Skeletal muscle satellite cell (primary cell): ENCODE data around the gene RARRES1.

Source experiments
- H3K27me3 ChIP-seq: 2 replicates; pipeline ENCODE4 v1.7.0; 2013; ENCODE audit warnings: low read length; ENCODE audit not compliant: control insufficient read depth, insufficient read depth
- H3K36me3 ChIP-seq: 2 replicates; pipeline ENCODE4 v1.7.0; 2013; ENCODE audit warnings: mild to moderate bottlenecking, control low read depth, low read length; ENCODE audit not compliant: insufficient read depth
- H3K4me1 ChIP-seq: 2 replicates; pipeline ENCODE4 v1.7.0; 2013; ENCODE audit warnings: low read length; ENCODE audit not compliant: control insufficient read depth, insufficient read depth
- H3K4me2 ChIP-seq: 2 replicates; pipeline ENCODE4 v1.7.0; 2013; ENCODE audit warnings: mild to moderate bottlenecking, low read length
- H3K4me3 ChIP-seq: 2 replicates; pipeline ENCODE4 v1.7.0; 2013; ENCODE audit warnings: low read length
- H3K9ac ChIP-seq: 2 replicates; pipeline ENCODE4 v1.7.0; 2013; ENCODE audit warnings: mild to moderate bottlenecking, low read depth, low read length, moderate library complexity
- H3K9me3 ChIP-seq: replicated peaks from 2 replicates; pipeline ENCODE4 v1.7.0; 2013; ENCODE audit warnings: mild to moderate bottlenecking, control low read depth, low read length

The RARRES1 gene

DNA sequence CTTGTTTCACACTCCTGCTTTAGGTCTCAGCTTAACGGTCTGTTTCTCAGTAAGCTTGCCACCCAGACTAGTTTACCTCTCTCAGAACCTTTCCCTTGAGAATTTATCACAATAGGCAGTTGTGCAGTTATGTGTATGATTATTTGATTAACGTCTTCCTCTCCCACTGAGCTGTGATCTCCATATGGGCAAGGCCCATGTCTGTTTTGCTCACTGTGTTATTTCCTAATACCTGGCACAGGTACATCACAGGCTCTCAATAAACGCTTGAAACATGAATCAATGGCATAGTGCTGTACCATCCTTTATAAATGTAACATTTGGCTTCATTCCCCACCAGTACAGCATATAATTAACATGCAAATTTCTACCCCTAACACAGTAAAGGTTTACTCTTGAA is 29.1 kb upstream of the RARRES1 start:
- H3K36me3 ChIP-seq = no peaks in the 10 kb centered on the region
- no peaks in the 10 kb centered on the region for H3K9me3 ChIP-seq
- H3K4me1 ChIP-seq = no peaks in the 10 kb centered on the region
- H3K4me3 ChIP-seq = no peak overlapping the region
- H3K4me2 ChIP-seq = no peak overlapping the region
- H3K27me3 ChIP-seq = no peaks in the 10 kb centered on the region
- H3K9ac ChIP-seq = no peak overlapping the region

DNA sequence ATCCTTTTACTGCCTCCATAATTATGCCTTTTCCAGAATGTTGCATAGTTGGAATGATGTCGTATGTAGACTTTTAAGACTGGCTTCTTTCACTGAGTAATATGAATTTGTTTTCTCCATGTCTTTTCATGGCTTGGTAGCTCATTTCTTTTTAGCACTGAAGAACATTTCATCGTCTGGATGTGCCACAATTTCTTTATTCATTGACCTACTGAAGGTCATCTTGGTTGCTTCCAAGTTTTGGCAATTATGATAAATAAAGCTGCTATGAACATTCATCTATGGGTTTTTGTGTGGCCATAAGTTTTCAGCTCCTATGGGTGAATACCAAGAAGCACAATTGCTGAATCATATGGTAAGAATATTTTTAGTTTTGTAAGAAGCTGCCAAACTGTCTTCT is 23.2 kb upstream of the RARRES1 start:
- H3K9me3 ChIP-seq = no peaks in the 10 kb centered on the region
- no peak overlapping the region for H3K4me3 ChIP-seq
- H3K27me3 ChIP-seq = no peaks in the 10 kb centered on the region
- no peaks in the 10 kb centered on the region for H3K4me1 ChIP-seq
- H3K36me3 ChIP-seq = no peaks in the 10 kb centered on the region
- no peak overlapping the region for H3K4me2 ChIP-seq
- H3K9ac ChIP-seq = no peak overlapping the region

DNA sequence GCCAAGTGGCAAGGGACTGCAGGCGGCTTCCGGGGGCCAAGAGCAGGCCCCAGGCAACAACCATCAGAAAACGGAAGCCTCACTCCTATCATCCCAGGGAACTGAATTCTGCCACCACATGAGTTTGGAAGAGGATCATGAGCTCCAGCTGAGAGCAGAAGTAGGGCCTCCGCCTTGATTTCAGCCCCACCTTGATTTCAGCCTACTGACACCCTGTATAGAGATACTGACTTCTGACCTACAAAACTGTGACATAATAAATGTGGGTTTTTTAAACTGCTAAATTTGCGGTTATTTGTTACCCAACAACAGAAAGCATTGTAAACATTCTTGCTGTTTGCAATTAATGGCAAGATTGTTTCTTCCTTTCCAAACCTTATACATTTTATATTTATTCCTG is 21.6 kb upstream of the RARRES1 start:
- H3K4me3 ChIP-seq = no peak overlapping the region
- no peaks in the 10 kb centered on the region for H3K9me3 ChIP-seq

DNA sequence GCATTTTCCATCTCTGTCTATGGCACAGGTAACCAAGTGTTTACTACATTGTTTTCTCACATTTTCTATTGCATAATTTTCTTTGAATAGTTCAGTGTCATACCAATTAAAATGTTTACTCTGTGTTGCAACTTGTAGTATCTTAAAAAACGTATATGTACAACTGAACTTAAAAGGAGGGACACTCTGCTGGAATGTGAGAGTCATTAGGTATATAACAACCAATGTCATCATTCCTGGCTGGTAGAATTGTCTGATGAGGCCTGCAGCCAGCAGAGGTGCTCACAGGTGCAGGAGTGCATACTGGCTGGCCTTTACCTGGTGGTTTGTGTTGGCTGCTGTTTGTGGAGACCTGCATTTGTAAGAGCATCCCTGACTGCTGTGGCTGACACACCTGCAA is 19.1 kb upstream of the RARRES1 start:
- no peak overlapping the region for H3K4me2 ChIP-seq
- H3K9me3 ChIP-seq = no peaks in the 10 kb centered on the region
- no peaks in the 10 kb centered on the region for H3K36me3 ChIP-seq
- H3K27me3 ChIP-seq = no peaks in the 10 kb centered on the region
- peaks cover 13% of the 10 kb centered on the region for H3K4me1 ChIP-seq
- no peak overlapping the region for H3K4me3 ChIP-seq
- no peak overlapping the region for H3K9ac ChIP-seq

More for the DNA sequence above, 21.6 kb upstream of the RARRES1 start:
- Histone ChIP-seq H3K27me3 (no peaks in the 10 kb centered on the region), H3K36me3 (no peaks in the 10 kb centered on the region), H3K9ac (no peak overlapping the region), H3K4me1 (no peaks in the 10 kb centered on the region), H3K4me2 (no peak overlapping the region)

DNA sequence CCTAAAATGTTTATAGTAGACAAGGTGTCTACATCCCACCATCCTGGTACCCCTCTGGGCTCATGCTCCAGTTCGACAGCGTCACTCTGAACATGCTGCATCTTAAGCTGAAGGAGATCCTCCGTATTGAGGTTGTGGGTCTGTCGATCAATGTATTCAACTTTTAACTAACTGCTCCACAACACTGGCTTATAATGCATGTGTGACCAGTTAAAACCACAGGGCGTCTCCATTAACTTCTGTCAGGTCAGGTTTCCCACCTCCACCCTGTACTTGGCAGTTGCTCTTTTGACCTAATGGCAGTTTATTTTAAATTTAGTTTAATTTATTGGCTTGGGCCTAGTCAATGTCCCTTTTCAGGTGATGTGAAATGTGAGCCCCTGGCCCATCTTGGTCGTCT is 17.8 kb upstream of the RARRES1 start:
- H3K36me3 ChIP-seq = no peaks in the 10 kb centered on the region
- H3K4me1 ChIP-seq = peaks cover 14% of the 10 kb centered on the region
- no peak overlapping the region for H3K9ac ChIP-seq
- H3K4me3 ChIP-seq = no peak overlapping the region
- H3K4me2 ChIP-seq = no peak overlapping the region
- H3K27me3 ChIP-seq = no peaks in the 10 kb centered on the region
- no peaks in the 10 kb centered on the region for H3K9me3 ChIP-seq

DNA sequence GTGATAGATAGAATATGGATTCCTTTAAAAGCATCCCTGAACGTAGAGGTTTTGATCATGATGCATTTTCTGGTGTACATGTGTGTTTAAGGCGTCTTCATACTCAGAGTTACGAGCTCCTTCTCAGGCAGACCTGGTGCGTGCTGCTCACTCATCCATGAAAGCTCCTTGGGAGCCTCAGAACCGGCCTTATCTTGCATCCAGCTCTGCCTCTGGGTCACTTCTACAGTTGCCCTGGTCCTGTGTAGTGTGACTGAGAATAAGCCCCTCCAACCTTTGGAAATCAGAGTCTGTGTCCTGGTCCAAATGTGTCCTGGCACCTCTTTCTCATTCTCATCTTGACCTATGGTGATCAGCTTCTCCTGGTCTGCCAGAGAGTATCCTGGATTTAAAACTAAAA is 17.3 kb upstream of the RARRES1 start:
- Histone ChIP-seq H3K4me2 (no peak overlapping the region), H3K9me3 (no peaks in the 10 kb centered on the region), H3K27me3 (no peaks in the 10 kb centered on the region), H3K4me3 (no peak overlapping the region), H3K4me1 (peaks cover 14% of the 10 kb centered on the region), H3K36me3 (no peaks in the 10 kb centered on the region), H3K9ac (no peak overlapping the region)

DNA sequence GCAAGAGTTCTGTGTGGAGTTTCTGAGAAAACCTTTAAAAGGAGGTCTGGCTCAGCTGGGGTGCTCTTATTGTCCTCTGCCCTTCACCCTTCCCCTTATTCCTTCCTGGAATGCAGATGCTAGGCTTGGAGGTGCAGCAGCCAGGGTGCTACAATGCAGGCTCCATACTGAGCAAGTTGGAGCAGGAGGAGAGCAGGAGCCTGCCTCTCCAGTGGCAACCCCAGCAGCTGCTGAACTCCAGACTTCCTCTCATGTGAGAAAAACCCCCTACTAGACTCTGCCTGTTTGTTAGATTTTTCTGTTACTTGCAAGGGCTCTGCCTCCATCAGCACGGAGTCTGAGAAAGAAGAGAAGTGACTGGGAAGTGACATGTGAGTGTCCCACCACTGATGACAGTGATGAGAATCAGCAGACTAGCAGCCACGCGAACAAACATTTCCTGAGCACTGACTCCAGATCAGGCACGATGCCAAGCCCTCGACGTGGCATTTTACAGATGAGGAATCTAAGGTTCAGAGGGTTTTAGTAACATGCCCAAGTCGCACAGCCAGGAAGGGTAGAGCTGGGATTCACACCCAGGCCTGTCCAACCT is 16.1 kb upstream of the RARRES1 start:
- Histone ChIP-seq H3K4me1 (peaks cover 14% of the 10 kb centered on the region), H3K4me2 (no peak overlapping the region), H3K36me3 (no peaks in the 10 kb centered on the region), H3K9me3 (no peaks in the 10 kb centered on the region), H3K27me3 (no peaks in the 10 kb centered on the region), H3K4me3 (no peak overlapping the region), H3K9ac (no peak overlapping the region)

DNA sequence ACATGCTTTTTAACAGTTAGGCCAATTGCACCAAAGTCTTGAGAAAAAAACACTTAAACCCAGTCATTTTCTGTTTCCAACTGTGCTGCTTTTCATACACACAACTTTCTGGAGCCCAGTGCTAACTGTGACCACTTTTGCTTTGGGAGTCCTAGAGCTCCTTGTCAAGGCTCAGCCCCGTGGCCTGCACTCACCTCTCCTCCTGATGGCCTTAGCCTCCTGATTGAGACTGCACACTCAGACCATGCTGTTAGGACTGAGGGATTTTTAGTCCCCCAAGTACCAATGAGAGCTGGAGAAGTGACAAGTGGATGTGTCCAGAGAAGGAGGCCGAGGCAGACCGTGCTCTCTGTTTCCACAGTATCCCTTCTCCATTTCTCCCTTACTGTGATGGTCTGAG is 15.2 kb upstream of the RARRES1 start:
- Histone ChIP-seq H3K9ac (no peak overlapping the region), H3K36me3 (no peaks in the 10 kb centered on the region), H3K4me1 (peaks cover 14% of the 10 kb centered on the region), H3K27me3 (no peaks in the 10 kb centered on the region), H3K4me3 (no peak overlapping the region), H3K4me2 (no peak overlapping the region), H3K9me3 (no peaks in the 10 kb centered on the region)

DNA sequence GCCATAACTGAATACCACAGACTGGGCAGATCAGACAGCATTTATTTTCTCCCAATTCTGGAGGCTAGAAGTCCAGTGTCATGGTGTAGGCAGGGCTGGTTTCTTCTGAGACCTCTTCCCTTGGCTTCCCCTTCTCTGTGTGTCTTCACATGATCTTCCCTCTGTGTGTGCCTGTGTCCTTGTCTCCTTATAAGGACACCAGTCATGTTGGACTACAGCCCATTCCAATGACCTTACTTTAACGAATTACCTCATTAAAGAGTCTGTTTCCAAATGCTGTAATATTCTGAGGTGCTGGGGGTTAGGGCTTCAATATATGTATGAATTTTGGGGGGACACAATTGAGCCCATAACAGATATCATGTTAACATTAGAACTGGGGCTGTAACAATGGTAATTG is 13.3 kb upstream of the RARRES1 start:
- Histone ChIP-seq H3K36me3 (no peaks in the 10 kb centered on the region), H3K9me3 (no peaks in the 10 kb centered on the region), H3K27me3 (no peaks in the 10 kb centered on the region), H3K9ac (no peak overlapping the region), H3K4me3 (no peak overlapping the region), H3K4me1 (peaks cover 14% of the 10 kb centered on the region), H3K4me2 (no peak overlapping the region)

DNA sequence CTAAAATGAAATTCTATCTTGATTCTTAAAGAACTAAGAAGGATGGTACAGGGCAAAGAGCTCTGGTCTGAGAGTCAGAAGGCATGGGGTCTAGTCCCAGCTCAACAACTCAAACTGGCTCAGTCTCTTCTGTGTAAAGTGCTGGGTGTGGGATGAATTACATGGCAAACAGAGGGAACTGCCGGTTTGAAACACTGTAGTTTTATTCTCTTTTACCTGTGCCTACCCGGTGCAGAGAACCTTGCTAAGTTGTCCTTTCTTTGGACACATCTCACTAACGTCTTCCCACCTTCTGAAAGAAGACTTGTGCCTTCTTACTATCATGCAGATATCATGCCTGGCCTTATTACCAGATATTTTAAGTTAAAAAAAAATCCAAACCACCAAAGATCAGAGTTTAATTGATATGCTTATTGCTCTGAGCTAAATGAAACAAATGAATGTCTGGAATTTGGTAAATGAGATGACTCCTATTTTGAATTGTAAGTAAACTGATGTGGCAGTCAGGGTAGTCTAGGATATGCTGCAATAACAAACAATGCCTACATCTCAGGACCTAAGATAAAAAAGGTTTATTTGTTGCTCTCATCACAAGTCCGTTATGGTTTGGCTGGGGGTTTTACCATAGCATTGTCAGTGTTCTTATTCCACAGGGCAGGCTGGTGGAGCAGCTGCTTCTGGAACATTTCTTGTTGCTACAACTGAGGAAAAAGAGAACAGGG is 12.5 kb upstream of the RARRES1 start:
- no peaks in the 10 kb centered on the region for H3K27me3 ChIP-seq
- no peak overlapping the region for H3K9ac ChIP-seq
- no peaks in the 10 kb centered on the region for H3K9me3 ChIP-seq
- no peak overlapping the region for H3K4me2 ChIP-seq
- H3K4me3 ChIP-seq = no peak overlapping the region
- no peaks in the 10 kb centered on the region for H3K36me3 ChIP-seq
- peaks cover 14% of the 10 kb centered on the region for H3K4me1 ChIP-seq

DNA sequence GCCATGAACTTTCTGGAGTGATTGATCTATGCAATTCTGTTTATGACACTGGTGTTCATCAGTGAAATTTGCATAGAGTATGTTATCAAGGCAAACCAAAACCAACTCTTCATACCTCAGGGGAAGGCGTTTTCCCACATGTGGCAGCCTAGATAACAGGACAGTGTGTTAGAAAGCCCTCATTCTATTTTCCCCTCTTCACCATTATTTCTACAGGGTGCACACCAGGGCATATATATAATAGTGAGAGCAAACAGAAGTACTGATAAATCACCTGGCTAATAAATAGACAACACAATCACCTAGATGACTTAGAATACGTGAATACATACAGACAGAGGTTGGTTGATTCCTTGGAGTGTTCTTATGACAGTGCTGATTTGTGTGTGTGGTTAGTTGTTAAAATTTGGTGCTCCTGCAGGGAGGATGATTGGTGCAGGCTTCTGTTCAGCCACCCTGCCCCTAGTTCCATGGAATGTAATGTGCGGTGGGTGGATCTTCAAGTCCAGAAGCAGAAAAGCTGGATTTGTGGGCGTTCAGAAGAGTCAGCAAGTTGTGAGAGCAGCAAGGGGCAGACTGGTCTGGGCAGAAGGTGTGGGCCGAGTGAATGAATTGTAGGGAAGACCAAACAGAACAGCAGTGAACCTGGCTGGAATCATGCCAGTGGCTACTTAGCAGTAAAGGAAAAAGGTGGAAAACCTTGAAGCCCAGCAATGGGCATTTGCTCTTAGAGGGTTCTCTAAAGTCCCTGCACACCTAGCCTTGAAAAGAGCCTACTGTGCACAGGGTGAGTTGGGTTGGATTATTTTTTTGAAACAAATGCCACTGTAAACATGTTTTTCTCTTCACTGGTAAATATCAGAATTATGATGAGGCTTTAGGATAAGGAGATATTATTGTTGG is 11.7 kb upstream of the RARRES1 start:
- Histone ChIP-seq H3K4me3 (no peak overlapping the region), H3K4me2 (no peak overlapping the region), H3K4me1 (peaks cover 14% of the 10 kb centered on the region), H3K9me3 (no peaks in the 10 kb centered on the region), H3K9ac (no peak overlapping the region), H3K27me3 (no peaks in the 10 kb centered on the region), H3K36me3 (no peaks in the 10 kb centered on the region)
